Uterus (tissue), 2 donors: Measurements from ENCODE around the gene SLC39A7.

ENCODE experiments used
- POLR2A ChIP-seq, 2 donors: fragments of 450-650 bp; IDR thresholded peaks; one replicate each; pipeline ENCODE4 v1.6.1; 2016; ENCODE audit warnings: antibody characterized with exemption in 2 of 2, mild to moderate bottlenecking in 1 of 2, moderate library complexity in 1 of 2
- TF ChIP-seq, protein P1 (sequence below), 4 experiments: fragments of 200-600 bp in 2 of 4; fragments of 450-650 bp in 2 of 4; sonication (generic) in 2 of 4; IDR thresholded peaks; one replicate each; pipeline ENCODE4 v1.5.1; 2016 to 2019; ENCODE audit warnings: antibody characterized with exemption in 4 of 4, mild to moderate bottlenecking in 2 of 4, moderate library complexity in 1 of 4

DNA sequence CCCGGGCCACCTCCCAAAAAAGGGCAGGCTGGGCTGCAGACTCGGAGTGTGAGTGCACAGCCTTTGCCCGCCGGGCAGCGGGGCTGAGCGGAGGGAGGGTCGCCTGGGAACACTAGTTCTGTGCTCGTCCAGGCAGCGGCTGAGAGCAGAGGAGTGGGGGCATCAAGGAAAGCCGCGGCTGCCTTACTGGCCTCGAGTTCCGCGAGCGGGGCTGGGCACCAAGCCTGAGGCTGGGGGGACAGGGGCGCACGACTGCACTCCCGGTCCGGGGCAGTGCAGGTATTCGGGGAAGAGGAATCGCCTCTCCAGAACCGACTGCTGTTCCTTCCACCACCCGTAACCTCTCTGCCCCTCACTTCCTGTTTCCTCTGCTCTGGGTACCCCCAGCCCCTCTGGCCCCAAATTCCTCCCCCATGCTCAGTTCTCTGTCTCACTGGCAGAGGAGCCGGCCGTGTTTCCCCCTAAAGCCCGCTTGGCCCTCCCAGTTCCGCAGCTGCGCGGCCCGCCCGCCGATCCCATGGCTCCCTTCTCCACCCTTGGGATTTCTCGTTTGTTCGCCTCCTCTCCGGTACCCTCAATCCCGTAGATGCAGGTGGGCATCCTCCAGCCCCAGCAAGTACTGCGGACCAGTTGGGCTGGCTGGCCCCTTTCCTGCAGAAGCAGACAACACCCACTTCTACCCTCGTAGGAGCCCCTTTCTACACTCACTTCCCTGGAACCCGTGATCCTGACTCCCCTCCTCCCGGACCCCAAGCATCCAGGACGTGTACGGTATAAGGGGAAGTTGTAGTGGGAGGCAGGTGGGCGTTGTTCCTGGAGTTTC is 12.7 kb downstream of the SLC39A7 start:
- no peak for TF ChIP-seq POLR2A (IDR thresholded peaks at IDR 0.05)
- TF ChIP-seq, protein P1, sequence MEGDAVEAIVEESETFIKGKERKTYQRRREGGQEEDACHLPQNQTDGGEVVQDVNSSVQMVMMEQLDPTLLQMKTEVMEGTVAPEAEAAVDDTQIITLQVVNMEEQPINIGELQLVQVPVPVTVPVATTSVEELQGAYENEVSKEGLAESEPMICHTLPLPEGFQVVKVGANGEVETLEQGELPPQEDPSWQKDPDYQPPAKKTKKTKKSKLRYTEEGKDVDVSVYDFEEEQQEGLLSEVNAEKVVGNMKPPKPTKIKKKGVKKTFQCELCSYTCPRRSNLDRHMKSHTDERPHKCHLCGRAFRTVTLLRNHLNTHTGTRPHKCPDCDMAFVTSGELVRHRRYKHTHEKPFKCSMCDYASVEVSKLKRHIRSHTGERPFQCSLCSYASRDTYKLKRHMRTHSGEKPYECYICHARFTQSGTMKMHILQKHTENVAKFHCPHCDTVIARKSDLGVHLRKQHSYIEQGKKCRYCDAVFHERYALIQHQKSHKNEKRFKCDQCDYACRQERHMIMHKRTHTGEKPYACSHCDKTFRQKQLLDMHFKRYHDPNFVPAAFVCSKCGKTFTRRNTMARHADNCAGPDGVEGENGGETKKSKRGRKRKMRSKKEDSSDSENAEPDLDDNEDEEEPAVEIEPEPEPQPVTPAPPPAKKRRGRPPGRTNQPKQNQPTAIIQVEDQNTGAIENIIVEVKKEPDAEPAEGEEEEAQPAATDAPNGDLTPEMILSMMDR (IDR thresholded peaks at IDR 0.05), result no peak
